Liver (tissue), 3 donors: ENCODE results near the gene LRMDA.

ENCODE experiments used
- EGR1 ChIP-seq, 2 donors: IDR thresholded peaks; 2 replicates each; pipeline ENCODE4 v1.6.1; 2016 to 2018; ENCODE audit warnings: antibody characterized with exemption in 2 of 2, low read depth in 2 of 2
- FOXA1 ChIP-seq: IDR thresholded peaks from 2 replicates; pipeline ENCODE4 v1.6.1; 2016; ENCODE audit warnings: antibody characterized with exemption
- GABPA ChIP-seq, 2 donors: IDR thresholded peaks in 1 of 2; conservative IDR thresholded peaks in 1 of 2; 2 replicates each; pipeline ENCODE4 v1.6.1; 2016; ENCODE audit warnings: antibody characterized with exemption in 2 of 2, mild to moderate bottlenecking in 1 of 2, moderate library complexity in 1 of 2
- HNF4A ChIP-seq, 2 donors: conservative IDR thresholded peaks; 2 replicates each; pipeline ENCODE4 v1.6.1; 2016; ENCODE audit warnings: antibody characterized with exemption in 2 of 2, mild to moderate bottlenecking in 2 of 2
- JUND ChIP-seq, 2 donors: IDR thresholded peaks; 2 replicates each; pipeline ENCODE4 v1.6.1; 2016; ENCODE audit warnings: antibody characterized with exemption in 2 of 2
- MAX ChIP-seq: IDR thresholded peaks from 2 replicates; pipeline ENCODE4 v1.6.1; 2016; ENCODE audit warnings: antibody characterized with exemption
- NR2F2 ChIP-seq: IDR thresholded peaks from 2 replicates; pipeline ENCODE4 v1.6.1; 2016; ENCODE audit warnings: antibody characterized with exemption
- RAD21 ChIP-seq, 2 donors: IDR thresholded peaks; 2 replicates each; pipeline ENCODE4 v1.6.1; 2016; ENCODE audit warnings: antibody characterized with exemption in 2 of 2, mild to moderate bottlenecking in 2 of 2
- REST ChIP-seq: IDR thresholded peaks from 2 replicates; pipeline ENCODE4 v1.6.1; 2016; ENCODE audit warnings: antibody characterized with exemption, mild to moderate bottlenecking
- TAF1 ChIP-seq: conservative IDR thresholded peaks from 2 replicates; pipeline ENCODE4 v1.6.1; 2016; ENCODE audit warnings: antibody characterized with exemption, mild to moderate bottlenecking
- ZBTB33 ChIP-seq: IDR thresholded peaks from 2 replicates; pipeline ENCODE4 v1.6.1; 2016; ENCODE audit warnings: antibody characterized with exemption
- TF ChIP-seq, protein P1 (sequence below): fragments of 150-350 bp; IDR thresholded peaks from 2 replicates; pipeline ENCODE4 v1.5.1; 2017; ENCODE audit warnings: improper control_type of control experiment, low read depth, low read length; ENCODE audit not compliant: missing input control
- TF ChIP-seq, protein P2 (sequence below): IDR thresholded peaks from 2 replicates; pipeline ENCODE4 v1.6.1; 2016; ENCODE audit warnings: antibody characterized with exemption
- donor health status: healthy.
- donor health status: healthy.

DNA sequence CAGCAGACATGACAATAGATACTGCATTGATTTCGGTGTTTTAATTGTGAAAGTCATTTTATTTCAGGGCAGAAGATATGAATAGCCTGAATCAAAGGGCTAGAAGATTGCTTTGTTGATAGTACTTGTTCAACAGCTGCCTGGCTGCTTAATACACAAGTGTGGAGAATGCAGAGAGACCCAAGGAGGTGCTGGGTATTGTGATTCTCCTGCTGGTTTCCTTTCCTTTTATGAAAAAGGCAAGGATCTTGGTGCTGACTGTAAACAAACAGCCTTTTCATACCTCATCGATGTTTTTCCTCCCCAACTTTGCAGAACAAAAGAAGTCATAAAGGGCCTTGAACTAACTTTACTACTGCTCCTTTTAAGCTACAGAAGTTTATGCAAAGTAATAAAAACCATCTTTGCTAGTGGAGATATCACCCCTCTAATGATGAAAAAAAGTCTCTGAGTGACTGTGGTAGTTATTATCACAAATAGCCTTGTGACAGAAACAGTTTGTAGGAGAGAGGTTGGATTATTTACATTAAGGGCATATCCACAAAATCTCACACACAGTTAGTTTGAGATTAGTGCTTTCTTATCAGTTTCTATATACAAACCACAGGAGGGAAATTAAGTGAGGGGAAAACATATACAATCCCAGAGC is 800.0 kb downstream of the LRMDA start:
- TF ChIP-seq, protein P1, sequence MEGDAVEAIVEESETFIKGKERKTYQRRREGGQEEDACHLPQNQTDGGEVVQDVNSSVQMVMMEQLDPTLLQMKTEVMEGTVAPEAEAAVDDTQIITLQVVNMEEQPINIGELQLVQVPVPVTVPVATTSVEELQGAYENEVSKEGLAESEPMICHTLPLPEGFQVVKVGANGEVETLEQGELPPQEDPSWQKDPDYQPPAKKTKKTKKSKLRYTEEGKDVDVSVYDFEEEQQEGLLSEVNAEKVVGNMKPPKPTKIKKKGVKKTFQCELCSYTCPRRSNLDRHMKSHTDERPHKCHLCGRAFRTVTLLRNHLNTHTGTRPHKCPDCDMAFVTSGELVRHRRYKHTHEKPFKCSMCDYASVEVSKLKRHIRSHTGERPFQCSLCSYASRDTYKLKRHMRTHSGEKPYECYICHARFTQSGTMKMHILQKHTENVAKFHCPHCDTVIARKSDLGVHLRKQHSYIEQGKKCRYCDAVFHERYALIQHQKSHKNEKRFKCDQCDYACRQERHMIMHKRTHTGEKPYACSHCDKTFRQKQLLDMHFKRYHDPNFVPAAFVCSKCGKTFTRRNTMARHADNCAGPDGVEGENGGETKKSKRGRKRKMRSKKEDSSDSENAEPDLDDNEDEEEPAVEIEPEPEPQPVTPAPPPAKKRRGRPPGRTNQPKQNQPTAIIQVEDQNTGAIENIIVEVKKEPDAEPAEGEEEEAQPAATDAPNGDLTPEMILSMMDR: no peak
- TF ChIP-seq GABPA (IDR thresholded peaks at IDR 0.05 in 1 of 2, conservative IDR thresholded peaks at IDR 0.05 in 1 of 2): no peak
- no peak for TF ChIP-seq RAD21 (IDR thresholded peaks at IDR 0.05)
- TF ChIP-seq FOXA1: no peak
- no peak for TF ChIP-seq TAF1
- TF ChIP-seq EGR1 (IDR thresholded peaks at IDR 0.05; ENCODE audit: low read depth in 2 of 2): no peak
- no peak for TF ChIP-seq MAX
- TF ChIP-seq, protein P2, sequence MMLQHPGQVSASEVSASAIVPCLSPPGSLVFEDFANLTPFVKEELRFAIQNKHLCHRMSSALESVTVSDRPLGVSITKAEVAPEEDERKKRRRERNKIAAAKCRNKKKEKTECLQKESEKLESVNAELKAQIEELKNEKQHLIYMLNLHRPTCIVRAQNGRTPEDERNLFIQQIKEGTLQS: no peak
- no peak for TF ChIP-seq HNF4A (conservative IDR thresholded peaks at IDR 0.05)
- no peak for TF ChIP-seq ZBTB33
- TF ChIP-seq REST: no peak
- no peak for TF ChIP-seq JUND (IDR thresholded peaks at IDR 0.05)
- TF ChIP-seq NR2F2: no peak
